Measurements from ENCODE around the gene SLC22A3. TPM values are rescaled to one million over a fixed set of nuclear protein-coding genes. Genes with fewer than 3 reads are reported as not detected.

Gene SLC22A3
- polyA plus RNA-seq, 10 donors = 6.8 to 16.5 (median 13.3) TPM

Other genes with a start within 250 kb of the SLC22A3 start
- 1 to 10 TPM in 2 of 10 donors, under 1 TPM in 6, not detected in 2; 0.15 to 2.0 (median 0.67) TPM for gene SLC22A1, start 226.6 kb upstream of the SLC22A3 start, polyA plus RNA-seq (ENCODE audit: insufficient read length in 10 of 10)
- gene SLC22A2, start 89.6 kb upstream of the SLC22A3 start, polyA plus RNA-seq (ENCODE audit: insufficient read length in 10 of 10) = under 1 TPM in 4 of 10 donors, not detected in 6; 0.10 to 0.28 (median 0.17) TPM

Measured in muscle of back (tissue), 10 donors.